NCI-H510A treated with DMSO at 0.1 percent for 48 hours (cell line): ENCODE results near the gene CHCHD6.
A peak's percentile ranks its signal among the peaks of the same experiment; 100 is the strongest.

Source experiments
- DNase-seq: peaks from one replicate; lab custom pipeline; 2025; lab: John Stamatoyannopoulos, UW

CHCHD6 gene

DNA sequence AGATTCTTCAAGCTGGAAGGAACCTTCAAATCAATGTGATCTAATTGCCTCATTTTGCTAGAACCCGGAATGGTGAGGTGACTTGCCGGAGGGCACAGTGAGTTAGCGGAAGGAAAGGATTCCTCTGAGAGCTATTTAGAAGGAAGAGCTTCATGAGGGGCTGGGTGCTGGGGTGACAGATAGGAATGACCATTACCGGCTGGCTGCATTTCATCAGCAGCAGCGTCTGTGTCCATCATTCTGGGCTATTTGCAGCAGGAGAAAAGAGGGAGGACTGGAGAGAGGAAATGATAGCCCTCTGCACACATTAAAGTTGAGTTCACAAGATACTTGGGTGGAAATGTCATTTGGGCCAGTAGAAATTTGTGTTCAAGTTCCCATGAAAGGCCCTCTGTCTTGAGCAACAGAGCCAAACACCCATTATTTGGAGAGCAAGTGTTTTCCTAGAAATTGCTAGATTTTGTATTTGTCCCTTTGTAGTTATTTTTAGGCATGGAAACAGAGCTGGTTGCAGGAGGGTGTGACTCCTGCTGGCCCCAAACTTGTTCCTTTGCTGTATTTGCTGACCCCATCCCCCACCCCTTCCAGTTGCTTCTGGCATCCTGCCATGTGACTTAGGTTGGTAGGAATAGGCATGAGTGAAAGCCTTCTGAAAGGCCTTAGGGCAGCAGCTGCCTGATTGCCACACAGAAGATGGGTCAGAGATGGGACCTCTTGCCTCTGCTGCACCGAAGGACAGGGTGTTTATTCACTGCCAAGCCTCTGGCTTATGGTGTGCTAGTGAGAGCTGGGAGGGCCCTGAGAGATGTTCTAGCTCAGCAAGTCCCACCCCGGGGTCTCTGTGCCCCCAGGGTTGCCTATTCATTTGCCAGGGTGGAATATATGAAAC, 191.4 kb downstream of the CHCHD6 start:
- DNase-seq: no peak

DNA sequence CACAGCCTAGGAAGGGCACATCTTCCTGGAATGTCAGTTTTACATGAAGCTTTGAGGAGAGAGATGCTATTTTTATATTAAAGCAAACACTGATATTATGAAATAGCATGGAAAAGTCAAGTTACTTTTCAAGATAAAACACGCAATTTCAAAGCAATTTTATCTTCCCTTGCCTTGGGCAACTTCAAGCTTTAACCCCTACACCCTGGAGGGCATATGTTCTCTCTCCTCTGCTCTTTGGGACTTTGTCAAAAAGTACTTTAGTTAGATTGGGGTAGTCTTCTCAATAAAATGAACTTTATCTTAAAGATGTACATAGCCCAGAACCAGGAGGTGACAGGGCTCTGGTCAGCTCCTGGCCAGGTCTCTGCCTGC, 192.0 kb downstream of the CHCHD6 start:
- DNase-seq: no peak

GRCh38 chr3:126896968-126897367, 192.9 kb downstream of the CHCHD6 start:
- DNase-seq: no peak

DNA sequence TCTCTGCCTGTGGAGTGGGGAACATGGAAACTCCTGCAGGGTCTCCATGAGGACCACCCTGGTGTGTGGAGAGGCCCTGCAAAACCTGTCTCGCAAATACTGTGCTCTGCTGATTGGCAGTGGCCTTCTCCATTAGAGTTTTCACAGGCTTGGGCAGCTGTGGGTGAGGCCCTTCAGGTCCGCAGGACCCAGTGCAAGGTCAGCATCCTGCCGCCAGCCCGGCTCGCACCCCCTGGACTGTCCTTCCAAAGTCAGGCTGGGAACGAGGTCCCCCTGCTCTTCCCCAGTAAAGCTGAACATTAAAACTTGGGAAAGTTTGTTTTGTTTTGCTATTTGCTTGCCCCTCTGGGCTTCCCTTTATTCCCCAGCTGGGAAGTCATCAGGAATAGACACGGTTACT, 193.9 kb downstream of the CHCHD6 start:
- DNase-seq: no peak

DNA sequence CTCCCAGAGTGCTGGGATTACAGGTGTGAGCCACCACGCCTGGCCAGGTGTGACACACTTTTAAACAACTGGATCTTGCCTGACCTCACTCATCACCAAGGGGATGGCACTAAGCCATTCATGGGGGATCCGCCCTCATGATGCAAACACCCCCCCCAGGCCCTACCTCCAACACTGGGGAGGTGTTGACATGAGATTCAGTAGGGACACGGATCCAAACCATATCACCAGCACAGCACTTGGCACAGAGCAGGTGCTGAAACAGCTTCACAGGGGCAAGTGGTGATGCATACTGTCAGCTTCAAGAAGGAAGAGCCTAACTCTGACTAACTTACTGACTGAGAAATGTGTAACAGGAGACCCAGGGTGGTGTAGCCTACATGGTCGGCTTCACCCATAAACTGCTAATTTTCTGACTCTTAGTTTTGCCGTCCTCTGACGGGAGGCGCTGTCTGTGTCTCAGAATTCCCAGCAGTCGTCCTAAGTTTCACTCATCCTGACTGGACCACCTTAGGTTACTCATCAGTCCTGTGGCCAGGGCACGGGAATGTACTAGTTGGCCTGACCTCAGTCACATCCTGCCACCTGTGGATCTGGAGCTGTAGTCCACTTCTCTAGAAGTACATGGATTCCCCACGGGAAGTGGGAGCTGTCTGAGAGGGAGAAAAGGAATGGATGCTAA, 197.0 kb downstream of the CHCHD6 start:
- no peak for DNase-seq

GRCh38 chr3:126901631-126902030, 197.6 kb downstream of the CHCHD6 start:
- no peak for DNase-seq

DNA sequence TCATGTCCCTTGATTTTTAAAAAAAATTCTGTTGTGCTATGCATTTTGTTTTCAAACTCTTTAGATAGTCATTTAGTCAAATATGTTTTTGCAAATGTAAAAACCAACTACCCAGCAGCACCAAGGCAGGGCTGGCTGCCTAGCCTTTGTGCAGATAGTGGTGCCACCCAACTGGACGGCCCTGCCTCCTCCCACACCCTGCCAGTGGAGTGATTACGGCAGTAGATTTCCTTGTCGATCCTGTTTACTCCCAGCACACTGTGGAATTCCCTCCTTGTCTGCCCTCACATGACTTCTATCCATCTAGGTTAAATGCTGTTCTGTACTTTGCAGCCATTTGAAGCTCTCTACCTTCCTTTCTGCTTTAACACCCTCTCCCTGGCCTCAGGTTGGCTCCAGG, 199.5 kb downstream of the CHCHD6 start:
- no peak for DNase-seq

DNA sequence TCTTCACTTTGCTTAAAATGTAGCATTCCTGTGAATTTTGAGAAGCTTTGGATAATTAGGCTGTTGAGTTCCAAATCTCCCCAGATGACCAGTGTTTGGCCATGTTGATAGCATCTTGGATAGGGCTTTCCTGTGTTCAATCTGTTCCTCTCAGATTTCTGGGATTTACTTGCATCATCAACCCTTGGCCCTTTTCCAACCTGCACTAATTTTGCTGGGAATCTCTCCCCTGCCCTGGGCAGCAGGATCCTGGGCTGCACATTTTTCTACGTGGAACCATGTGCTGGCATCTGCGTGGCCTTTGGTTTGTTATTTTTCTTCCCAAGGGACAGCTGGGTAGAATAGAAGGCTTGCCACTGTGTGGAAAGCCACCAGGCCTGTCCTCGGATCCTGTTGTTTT, 203.5 kb downstream of the CHCHD6 start:
- DNase-seq: no peak

- DNase-seq: no peak
Observed at GRCh38 chr3:126908752-126909275, 204.8 kb downstream of the CHCHD6 start.

DNA sequence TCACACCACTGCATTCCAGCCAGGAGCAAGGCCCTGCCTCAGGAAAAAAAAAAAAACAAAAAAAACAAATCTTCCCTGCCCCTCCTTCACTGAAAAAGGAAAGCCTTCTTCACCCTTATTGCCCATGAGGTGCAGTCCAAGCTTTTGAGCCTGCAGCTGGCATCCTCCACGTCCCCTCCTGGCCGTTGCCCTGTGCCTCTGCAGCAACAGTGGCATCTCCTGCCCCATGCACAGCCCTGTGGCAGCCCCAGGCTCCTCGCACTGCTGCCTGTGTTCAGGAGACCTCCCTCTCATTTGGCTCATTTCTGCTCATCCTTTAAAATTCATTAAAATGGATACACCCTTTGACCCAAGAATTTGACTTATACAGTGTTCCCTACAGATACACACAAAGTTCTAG, 206.2 kb downstream of the CHCHD6 start:
- DNase-seq: no peak

DNA sequence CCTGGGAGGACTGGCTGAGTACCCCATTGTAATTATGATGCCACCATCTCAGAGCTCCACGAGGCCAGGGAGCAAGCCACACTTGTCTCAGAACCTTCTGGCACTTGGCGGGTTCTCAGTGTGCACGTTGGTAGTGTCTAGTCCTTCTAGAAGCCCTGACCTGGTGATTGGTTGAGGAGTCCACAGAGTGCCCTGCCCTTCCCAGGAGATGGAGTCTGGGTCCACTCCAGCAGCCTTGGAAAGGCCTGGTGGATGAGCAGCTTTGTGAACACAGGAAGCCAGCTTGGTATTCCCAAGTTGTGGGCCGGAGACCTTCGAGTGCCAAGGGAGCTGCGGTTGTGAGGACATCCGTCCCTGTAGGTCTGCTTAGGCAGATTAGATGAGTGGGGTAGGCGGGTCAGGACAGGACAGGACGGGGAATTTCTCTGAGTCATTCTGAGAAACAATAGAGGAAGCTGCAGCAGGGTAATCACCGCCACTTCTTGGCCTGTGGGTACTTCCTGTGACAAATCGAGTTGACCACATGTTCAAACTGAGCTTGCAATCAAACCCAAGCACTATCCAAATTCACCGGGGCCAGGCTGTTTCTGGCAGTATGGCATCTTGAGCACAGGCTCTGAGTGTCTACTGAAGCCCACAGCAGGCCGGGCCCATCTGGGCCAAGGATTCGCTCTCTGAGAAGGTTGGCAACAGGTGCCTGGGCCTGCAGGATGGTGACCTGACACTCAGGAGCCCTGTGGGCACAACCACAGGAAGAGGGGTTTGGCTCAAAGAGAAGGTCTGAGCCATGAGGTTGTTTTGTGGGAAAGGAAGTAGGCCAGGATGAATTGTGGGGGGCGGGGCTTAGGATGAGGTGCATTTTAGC, 207.4 kb downstream of the CHCHD6 start:
- DNase-seq: no peak

DNA sequence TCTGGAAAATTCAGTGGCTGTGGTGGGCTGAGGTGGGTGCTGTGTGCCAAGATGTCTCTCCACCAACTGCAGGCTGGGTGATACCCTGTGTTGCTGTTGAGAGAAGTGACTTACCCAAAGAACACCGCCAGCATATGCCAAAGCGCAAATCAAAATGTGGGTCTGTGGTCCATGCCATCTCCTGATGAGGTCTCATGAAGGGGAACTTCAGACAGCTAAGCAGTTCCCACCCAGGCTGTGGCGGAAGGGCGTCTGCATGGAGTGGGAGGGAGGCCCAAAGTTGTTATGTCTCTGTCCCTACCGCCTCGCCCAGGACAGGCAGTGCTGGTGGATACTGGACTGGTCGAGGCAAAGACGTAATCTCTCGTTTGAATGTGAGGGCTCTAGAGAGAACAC, 208.0 kb downstream of the CHCHD6 start:
- DNase-seq: no peak

DNA sequence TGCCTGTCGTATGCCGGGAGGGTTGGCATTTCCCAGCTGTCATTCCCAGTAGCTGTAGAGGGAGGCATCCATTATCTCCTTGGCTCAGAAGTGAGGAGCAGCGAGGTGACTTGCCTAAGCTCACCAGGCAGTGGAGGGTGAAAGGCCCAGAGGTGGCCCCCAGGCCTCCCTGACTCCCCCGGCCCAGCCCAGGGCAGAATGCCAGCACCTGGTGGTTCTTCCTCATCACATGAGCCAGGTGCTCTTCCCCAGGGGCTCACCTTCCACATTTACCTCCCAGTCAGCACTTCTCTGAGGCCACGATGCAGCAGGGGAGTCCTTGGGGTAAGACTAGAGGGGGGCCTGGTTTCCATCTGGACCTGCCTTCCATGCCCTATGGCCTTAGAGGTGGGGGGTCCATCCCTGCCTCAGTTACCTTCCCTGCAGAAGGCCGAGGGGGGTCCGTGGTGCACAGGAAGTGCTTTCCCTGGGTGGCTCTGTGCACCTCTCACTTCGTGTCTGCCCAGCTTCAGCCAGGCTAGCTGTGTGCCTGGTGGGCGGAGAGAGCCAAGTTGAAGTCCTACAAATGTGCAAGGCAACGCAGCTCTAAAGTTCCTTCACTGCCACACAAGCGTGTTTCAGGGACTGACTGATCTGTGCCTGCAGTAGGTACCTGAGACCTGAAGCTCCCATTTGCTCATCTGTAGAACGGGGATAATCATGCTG, 208.6 kb downstream of the CHCHD6 start:
- DNase-seq: no peak

DNA sequence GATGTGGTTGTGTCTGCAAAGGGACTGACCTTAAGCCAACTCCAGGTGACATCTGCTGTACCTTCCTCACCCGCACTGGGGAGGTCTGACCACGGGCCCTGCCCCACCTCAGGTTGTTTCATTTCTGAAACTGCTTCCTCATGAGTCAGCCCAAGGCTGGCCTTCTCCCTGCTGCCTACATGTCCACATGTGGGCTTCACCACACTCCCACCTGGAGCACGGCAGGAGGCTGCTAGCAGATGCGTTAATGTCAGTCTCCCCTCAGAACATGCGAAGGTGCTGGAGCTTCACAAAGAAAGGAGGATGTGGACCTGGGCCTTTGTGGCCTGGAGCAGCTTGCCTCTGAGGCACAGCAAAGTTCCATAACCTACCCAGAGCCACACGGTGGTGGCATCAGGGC, 209.5 kb downstream of the CHCHD6 start:
- DNase-seq: no peak

GRCh38 chr3:126914226-126914625, 210.2 kb downstream of the CHCHD6 start:
- no peak for DNase-seq

- no peak for DNase-seq
Observed at GRCh38 chr3:126915015-126915414, 211.0 kb downstream of the CHCHD6 start.

DNA sequence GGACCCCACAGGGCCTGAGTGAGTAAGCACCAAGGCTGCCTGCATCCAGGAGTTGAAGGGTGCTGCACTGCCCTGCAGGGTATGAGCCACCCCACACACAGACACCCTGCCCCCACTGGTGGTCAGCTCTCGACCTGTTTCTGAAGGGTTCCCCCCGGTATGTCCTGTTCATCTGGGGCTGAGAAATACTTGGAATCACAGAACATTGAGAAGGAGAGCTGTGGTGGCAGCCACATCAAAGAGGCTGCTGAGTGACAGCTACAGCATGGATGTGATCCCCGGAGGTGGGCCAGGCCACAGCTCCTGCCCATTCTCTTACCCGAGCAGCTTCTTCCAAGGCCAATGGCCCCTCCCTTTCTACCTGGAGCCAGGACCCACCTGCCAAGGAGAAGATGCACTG, 212.5 kb downstream of the CHCHD6 start:
- no peak for DNase-seq

DNA sequence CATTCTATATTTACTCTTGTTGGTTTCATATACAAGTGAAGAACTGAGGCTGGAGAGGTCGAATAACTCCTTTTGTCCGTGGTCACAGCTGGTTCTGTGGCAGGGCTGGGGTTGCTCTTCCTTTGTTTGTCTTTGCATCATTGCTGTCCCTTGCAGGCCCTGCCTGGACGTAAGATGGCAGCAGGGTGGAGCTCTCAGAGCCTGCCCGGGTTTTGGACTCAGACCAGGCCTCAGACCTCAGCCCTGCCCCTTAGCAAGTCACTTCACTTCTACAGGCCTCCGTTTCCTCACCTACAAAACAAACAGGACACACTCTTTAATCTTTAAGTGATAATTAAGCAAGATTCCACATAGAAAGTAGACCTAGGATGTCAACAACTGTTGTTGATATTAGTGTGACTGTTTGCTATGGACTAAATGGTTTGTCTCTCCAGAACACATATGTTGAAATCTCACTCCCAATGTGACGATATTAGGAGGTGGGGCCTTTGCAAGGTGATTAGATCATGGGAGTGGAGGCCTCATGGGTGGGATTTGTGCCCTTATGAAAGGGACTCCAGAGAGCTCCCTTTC, 213.3 kb downstream of the CHCHD6 start:
- DNase-seq: peak; percentile 29

- DNase-seq: no peak
Observed at GRCh38 chr3:126918355-126918821, 214.3 kb downstream of the CHCHD6 start.

DNA sequence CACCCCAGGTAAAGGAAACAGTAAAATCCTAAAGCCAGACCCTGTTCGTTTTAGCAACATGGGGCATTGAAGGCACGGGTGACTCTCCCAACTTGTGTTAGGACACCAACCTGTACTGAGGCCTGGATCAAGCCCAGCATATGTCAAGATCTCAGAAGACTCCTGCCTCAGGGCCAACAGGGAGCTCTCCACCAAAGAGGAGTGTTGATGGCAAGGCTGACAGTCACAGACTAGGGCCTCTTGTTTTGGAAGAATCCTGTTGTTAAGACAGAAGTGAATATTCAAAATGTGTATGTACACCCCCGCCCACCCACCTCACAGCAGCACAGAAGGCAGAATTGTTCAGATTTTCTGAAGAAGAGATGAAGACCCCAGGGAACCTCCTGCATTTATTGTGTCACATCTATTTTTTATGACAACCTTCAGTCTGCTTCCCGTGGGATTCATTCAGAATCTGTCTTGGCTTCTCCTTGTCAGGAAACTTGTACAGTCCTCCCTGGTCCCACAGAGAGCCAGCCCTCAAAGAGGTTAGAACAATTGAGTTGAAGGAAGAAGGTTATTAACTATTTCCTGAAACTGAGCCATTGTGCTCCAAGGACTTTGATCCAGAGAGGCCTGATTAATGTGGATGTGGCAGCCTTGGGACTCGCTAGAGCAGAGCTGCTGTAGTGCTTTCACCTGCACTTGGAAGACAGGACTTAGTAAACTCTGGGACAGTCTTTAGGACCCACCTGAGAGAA, 217.2 kb downstream of the CHCHD6 start:
- no peak for DNase-seq

GRCh38 chr3:126922466-126922865, 218.4 kb downstream of the CHCHD6 start:
- no peak for DNase-seq
